NCI-H524 (cell line): ENCODE results near the gene PEPD.

Experiments
- DNase-seq, 2 experiments: peaks; one replicate each; lab custom pipeline; 2025; lab: John Stamatoyannopoulos, UW

The PEPD gene

GRCh38 chr19:33407716-33408115 lies 113.9 kb downstream of the PEPD start:
- no peak for DNase-seq

DNA sequence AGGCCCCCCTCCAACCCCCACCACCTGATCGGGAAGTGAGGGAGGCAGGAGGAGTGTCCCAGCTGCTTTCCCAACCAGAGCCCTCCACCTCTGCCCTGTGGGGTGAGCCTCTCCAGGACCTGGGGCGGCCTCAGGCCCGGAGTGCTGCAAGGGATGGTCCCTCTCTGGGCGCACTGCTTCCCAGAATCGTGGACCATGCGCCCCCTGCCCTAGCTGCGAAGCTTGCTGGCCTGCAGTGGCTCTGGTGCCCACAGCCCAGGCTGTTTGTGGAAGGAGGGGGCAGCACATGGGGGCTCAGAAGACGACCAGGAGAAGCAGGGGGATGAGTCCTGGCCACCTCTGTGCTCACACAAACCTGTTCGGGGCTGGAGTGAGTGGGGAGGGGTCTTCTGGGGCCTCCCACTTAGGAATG lies 114.4 kb downstream of the PEPD start:
- no peak for DNase-seq

- DNase-seq = peak in 1 of 2 experiments; percentile 67
Measured at GRCh38 chr19:33406521-33407139, 115.0 kb downstream of the PEPD start.

GRCh38 chr19:33405553-33406461 lies 115.8 kb downstream of the PEPD start:
- DNase-seq = no peak

GRCh38 chr19:33405254-33405552 lies 116.4 kb downstream of the PEPD start:
- no peak for DNase-seq

DNA sequence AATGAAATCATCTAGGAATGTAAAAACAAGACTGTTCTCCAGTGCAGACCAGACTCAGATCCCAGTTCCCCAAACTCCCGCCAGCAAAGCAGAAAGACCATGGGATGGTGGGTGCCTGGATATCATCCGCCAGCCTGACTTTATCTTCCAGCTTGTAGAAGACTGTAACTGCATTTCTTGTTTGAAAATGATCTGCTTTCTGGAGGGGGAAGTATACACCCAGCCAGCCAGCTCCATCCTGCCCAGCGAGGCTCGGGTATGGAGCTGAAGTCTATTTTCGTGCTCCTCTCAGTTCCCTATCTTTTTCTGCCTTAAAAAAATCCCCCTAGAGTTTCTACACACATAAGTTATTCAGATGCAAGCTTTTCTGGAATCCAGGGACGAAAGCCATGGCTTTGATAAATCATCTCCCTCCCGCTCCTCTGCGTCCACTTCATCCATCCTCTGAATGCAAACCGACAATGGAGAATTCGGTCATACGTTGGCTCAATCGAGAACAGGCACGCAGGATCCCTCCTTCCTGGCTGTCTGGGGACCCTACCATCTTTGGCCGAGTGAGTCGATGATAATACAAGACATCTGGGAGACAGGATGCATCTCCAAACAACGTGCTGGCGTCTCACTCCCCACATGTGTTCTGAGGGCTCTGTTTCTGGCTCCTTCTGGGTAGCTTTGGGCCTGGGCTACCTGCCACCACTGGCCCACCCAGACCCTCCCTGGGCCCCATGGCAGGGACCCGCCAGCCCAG lies 116.9 kb downstream of the PEPD start:
- DNase-seq = no peak

GRCh38 chr19:33403973-33404304 lies 117.7 kb downstream of the PEPD start:
- DNase-seq = no peak

- no peak for DNase-seq
Measured at GRCh38 chr19:33403221-33403972, 118.2 kb downstream of the PEPD start.

DNA sequence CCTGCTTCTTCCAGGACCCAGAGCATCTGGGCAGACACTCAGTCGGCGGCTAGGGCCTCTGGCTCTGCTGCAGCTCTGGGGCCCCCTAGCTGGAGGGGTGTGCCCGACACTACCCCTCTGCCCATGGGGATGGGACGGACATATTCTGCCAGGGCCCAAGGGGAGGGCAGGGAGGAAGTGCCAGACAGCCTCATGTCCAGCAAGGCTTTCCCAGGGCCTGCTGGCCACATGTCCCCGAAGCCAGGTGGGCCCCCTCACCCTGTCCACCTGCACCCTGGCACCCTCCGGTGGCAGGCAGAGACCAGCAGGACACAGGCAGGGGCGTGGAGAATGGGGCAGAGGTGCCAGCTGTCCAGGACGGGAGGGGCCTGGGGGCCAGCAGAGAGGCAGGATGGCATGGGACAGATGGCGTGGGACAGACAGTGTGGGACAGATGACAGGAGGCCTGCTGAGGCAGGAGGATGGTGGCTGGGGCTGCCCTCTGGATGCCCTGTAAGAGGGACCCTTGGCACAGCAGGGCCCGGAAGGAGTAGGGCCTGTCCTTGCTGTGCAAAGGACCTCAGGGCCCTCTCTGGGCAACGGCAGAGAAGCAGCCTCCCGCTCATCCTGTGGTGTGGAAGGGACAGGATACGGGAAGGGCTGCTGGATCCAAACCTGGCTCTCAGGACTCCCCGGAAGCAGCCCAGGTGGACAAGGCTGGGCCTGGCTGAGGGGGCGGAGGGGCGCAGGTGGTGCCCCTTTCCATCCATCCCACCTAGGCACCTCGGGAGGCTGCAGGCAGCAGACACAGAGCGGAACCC lies 119.0 kb downstream of the PEPD start:
- DNase-seq = peak; percentile 57 to 73

GRCh38 chr19:33401683-33402420 lies 119.7 kb downstream of the PEPD start:
- no peak for DNase-seq

DNA sequence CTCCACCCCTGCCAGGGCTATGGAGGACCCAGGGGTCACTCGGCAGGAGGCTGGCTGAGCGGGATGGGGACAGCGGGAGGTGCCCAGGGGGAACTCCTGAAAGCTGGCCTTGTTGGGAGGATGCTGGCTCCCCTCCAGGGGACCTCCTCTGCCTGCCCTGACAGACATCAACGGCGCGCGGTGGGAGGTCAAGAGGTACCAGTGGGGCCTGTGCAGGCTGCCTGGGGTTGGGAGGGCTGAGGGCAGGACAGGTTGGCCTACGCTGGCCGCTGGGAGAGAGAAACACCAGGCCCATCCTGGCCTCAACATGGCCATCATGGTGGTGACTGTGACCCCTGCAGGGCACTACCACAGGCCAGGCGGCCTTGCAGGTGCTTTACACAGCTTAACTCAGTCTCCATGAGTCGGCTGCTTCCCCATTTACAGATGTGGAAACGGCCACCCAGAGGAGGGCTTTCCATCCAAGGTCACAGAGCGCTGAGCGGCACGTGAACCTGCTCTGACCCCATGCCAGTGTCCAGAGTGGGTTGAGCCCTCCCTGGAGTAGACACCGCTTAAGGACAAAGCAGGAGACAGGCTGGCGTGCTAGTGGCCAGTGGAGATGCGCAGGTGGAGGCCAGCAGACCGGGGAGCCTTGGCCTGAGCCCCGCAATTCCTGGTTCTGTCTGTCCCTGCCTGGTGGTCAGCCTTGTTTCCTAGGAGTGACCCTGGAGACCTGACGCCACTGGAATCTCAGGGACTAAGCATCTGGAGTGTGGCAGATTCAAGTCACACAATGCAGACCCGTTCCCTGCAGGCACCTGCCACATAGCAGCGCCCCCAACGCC lies 120.5 kb downstream of the PEPD start:
- no peak for DNase-seq

- DNase-seq = no peak
Measured at GRCh38 chr19:33399745-33400681, 121.6 kb downstream of the PEPD start.

- no peak for DNase-seq
Measured at GRCh38 chr19:33399081-33399744, 122.4 kb downstream of the PEPD start.

DNA sequence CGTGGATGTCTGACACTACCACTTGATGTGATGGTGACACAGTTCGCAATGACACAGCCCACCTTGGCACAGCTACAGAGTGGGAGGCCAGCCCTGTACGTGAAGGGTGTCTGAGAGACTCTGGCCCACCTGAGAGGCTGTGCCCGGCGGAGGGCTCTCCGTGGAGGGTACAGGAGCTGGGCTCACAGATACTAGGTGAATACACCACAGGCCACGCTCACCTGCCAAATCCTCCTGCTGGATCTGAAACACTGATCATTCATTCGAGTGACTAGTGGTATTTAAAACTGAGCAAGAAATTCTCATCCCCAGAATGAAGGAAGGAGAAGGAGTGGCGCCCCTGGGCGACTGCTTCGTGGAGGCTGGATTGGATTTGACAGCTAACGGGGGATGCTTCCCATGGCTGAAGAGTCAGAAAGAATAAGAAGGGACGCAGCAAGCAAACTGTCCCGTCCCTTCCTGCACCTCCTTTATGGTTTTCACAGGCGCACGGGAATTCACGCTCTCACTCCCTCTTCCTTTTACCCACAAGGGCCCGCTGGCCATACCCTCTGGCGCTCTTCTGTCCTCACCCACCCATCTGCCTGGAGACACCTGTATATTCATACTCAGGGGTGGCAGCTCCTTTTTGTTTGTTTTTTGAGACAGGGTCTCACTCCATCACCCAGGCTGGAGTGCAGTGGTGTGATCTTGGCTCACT lies 123.1 kb downstream of the PEPD start:
- DNase-seq = no peak

DNA sequence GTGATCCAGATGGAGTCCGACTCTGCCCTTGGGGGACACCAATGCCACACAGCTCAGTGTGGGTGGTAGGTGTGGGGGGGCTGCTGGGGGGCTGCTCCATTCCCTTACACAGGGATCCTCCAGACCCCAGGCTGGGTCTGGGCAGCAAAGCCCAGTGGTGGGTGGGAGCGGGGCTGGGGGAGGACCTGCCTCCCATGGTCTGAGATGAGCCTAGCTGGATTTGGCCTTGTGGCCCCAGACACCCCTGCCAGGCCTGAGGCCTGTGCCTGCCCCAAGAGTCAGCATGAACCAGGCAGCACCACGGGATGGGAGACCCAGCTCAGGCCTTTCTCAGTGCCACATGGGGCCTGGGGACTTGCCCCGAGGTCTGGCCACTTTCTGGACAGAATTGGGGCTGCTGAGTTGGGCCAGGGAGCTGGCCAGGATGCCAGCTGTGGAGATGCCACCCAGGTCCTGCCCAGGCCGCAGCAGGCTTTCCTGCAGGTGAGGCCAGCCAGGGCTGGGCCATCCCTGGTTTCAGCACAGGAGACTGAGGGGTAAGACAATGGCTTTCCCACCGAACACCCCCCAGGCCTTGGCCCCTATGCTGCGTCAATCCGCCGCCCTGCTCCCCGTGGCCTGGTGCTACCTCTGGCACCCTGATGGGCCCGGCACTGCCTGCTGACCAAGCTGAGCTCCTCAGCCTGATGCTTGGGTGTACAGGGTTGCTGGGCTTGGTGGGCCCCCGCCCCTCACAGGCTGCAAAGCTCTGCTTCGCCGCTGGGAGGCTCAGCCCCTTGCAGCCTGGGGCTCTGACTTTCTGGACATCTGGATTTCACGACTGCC lies 123.8 kb downstream of the PEPD start:
- DNase-seq = no peak

DNA sequence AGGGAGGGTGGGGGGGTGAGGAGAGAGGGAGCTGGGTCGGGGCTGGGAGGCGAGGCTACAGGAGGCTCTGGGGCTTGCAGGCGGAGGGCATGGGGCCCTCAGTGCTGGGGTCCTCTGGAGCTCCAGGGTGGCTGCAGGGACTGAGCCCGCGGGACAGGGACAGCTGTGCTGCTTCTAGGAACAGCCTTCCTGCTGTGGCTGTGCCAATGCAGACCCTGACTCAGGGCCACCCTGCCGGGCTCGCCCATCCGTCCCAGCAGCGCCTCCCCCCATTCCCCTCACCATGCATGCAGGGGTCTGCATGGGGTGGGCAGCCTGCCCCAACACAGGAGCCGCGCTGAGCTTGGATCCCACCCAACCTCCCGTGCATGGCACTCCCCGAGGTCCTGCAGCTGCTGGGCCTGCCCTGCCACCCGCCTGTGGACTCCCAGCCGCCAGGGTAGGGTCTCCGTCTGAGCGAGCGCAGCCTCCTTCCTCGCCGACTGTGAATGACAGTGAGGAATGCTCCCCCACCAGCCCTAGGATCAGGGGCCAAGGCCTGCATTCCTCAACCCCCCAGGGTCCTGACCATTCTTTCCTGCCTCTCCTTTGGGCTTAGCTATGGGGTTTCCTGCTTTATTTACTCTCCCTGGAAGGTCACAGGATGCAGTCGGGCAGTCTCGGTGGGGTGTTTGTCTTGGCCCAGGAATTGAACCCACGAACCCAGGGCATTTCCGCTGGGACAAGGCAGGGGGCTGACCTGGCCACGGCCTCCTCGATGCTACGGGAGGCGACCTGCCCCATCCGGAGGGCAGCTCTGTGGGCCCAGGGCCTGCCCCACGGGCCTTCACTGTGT lies 124.7 kb downstream of the PEPD start:
- no peak for DNase-seq
